ENCODE data around the gene AKR1C8.
"Not testable (repeated sequence)": the region's sequence is repeated elsewhere in the genome, so short reads cannot be mapped to it uniquely, and the experiment has no call there.

AKR1C8 gene

GRCh38 chr10:5165738-5166137, 19.2 kb downstream of the AKR1C8 start:
- no peak for DNase-seq

GRCh38 chr10:5163487-5163886, 21.5 kb downstream of the AKR1C8 start:
- DNase-seq = no peak

GRCh38 chr10:5159126-5159525, 25.8 kb downstream of the AKR1C8 start:
- no peak for DNase-seq

DNA sequence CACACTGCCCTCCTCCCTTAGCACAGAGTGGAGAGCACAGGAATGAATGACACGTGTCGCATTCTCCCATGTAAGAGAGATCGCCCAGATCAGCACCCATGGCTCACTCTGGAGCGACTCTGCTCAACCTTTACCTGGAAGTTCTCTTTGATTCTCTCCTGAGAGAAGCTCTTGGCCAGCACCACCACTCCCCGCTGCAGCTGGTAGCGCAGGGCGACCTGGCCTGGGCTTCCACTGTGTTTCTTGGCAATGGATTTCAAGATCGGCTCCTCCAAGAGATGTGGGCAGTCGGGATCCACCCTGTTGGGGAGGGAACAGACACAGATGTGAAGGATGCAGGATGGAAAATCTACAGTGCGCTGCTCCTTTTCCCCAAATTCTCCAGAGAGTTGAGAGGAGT, 27.4 kb downstream of the AKR1C8 start:
- DNase-seq = no peak

DNA sequence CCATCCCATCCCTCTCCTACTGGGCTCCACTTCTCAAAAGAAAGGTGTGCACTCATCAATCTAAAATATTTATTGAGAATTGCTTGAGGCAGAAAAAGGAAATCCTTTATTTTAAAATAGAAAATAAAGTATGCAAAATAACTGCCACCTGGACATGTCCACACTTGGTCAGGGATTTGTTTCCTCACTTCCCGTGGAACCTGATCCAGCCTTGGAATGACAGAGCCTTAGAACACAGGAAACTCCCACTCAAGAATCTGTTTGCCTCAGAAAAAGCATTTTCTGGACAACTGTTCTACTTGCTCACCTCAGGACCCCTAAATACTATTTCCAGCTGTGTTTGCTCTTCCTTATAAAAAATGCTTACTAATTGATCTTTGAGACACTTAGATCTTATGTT, 29.0 kb downstream of the AKR1C8 start:
- DNase-seq = no peak

DNA sequence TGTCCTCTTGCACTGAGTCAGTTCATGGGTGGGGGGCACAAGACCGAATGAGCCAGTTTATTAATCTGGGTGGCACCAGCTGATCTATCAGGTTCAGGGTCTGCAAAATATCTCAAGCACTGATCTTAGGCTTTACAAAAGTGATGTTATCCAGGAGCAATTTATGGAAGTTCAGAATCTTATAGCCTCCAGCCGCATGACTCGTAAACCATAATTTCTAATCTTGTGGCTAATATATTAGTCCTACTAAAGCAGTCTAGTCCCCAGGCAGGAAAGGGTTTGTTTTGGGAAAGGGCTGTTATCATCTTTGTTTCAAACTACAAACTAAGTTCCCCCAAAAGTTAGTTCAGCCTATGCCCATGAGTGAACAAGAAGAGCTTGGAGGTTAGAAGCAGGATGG, 33.9 kb downstream of the AKR1C8 start:
- no peak for DNase-seq

- no peak for DNase-seq
These were observed 36.3 kb downstream of the AKR1C8 start for GRCh38 chr10:5148678-5149032.

DNA sequence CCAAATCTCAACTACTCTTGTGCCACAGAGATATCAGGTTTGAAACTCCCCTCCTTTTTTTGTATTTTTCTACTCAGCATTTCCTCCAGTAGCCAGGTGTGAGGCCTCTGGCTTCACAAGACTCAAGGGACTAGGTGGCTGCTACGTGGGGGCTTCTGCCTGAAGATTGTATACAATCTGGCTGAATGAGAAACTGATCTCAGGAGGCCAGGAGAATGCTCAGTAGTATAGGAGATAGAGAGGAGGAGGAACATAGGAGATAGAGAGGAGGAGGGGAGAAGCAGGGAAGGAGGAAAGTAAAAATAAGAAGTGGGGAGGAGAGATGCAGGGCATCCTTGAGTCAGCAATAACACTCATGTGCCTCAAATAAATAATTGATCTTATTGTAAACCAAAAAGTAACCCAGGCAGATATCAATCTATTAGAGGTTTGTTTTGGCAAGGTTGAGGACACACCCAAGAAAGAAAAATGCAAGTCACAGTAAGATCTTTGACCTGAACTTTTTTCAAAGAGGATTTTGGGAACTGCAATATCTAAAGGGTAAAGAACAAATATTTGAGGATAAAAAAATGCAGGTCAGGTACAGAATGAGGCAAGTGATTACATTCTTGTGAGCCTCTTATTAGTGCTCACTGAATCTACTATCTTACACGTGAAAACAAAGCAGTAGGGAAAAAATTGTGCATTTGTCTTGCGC, 36.8 kb downstream of the AKR1C8 start:
- DNase-seq = no peak

GRCh38 chr10:5147255-5147980, 37.5 kb downstream of the AKR1C8 start:
- DNase-seq = no peak

DNA sequence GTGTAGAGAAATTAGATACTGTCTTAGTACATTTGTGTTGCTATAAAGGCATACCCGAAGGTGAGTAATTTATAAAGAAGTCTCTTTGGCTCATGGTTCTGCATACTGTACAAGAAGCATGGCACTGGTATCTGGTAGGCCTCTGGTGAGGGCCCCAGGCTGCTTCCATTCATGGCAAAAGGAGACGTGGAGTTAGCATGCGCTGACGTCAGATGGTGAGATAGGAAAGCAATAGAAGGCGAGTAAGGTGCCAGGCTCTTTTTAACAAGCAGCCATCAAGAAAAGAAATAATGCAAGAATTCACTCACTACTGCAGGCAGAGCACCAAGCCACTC, 38.1 kb downstream of the AKR1C8 start:
- DNase-seq = no peak

GRCh38 chr10:5143137-5143536, 41.8 kb downstream of the AKR1C8 start:
- DNase-seq = no peak

- DNase-seq = peak; percentile 44
These were observed 42.8 kb downstream of the AKR1C8 start for GRCh38 chr10:5142199-5142598.

GRCh38 chr10:5137699-5138098, 47.3 kb downstream of the AKR1C8 start:
- DNase-seq = not testable (repeated sequence)

GRCh38 chr10:5136468-5137087, 48.4 kb downstream of the AKR1C8 start:
- no peak for DNase-seq

DNA sequence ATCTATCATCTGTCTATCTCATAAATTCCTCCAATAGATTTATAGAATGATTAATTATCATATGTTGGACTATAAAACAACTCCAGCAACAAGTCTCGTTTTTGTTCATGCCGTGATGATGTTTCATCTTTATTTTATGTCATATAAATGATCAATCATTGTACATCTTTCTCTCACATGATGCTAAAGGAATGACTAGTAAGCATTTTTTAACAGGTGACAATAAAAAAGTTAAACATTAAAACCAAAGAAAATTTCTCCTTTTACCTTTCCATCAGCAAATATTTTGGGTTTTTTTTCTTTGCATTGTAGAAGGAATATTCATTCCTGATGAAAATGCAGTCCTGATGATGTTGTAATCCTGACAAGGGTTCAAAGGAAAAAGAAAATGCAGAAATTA, 49.4 kb downstream of the AKR1C8 start:
- DNase-seq = no peak

DNA sequence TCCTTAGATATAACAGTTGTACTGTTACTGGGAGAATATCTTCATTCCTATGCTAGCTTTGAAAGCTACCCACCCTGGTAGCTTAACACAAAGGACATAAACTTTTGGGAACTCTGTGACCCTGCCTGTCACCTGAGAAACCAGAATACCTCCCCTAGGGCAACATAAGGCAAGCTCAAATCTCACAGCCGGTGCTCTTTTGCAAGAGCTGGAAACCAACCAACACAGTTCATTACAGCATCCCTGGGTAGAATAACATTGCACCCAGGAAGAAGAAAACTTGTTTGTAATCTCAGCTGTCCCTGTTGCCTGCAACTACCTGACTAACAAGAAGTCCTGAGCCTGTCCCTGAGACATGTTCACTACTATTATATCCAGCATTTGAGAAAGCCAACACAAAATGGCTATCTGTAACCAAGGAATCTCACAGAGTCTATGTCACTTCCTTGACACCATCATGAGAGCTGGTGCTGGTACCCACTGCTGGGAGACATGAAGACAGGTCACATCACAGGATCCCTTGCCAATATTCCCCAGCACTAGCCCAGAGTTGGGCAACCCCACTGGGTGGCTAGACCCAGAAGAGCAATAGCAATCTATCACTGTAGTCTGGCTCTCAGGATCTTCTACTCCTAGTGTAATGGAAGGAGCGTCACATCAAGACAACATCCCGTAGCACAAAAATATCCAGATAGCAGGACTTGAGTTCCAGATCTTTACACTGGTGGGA, 59.5 kb downstream of the AKR1C8 start:
- DNase-seq = no peak

DNA sequence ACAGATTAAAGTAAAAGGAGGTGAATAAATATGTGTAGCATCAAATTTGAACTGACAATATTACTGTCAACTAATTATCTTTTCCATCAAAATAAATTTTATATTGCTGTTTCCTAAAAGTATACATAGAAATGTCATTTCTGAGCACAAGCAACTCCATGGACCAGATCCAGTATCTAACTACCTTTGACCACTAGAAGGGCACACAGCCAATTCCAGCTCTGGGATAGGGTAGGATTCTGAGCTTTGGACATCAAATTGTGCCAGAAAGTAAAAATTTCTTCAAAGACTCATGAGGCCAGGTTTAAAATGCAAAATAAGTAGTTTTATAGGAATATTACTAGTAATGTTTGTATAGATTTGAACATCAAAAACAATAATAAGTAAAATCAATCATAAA, 61.1 kb downstream of the AKR1C8 start:
- DNase-seq = no peak

DNA sequence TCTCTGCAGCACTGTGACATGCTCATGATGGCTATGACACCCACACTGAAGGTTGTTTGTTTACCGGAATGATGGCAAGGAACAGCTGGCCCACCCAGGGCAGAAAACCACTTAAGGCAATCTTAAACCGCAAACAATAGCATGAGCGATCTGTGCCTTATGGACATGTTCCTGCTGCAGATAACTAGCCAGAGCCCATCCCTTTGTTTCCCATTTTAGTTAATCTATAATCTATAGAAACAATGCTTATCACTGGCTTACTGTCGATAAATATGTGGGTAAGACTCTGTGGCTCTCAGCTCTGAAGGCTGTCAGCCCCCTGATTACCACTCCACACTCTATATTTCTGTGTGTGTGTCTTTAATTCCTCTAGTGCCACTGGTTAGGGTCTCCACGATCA, 65.0 kb downstream of the AKR1C8 start:
- not testable (repeated sequence) for DNase-seq

- DNase-seq = no peak
These were observed 67.9 kb downstream of the AKR1C8 start for GRCh38 chr10:5117026-5117425.

DNA sequence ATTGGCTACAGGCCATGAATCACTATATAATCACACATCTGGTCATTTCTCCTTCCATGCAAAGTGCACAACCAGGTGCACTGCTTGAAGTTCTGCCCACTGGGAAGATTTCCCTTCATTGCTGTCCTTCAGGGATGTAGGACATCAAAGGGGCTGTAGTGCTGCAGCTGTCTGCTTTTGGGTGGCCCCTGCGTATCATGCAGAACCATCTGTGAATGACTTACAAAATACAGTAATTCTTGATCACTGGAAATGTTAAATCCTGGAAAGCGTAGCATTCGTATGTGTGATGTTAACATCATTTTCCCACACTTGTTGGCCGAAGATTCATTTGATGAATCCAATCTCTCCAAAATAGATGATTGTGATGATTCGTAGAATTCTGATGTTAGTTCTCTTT, 68.3 kb downstream of the AKR1C8 start:
- no peak for DNase-seq

GRCh38 chr10:5109861-5110260, 75.1 kb downstream of the AKR1C8 start:
- DNase-seq = not testable (repeated sequence)

- no peak for DNase-seq
These were observed 76.1 kb downstream of the AKR1C8 start for GRCh38 chr10:5108658-5109416.
